K562 (cell line): ENCODE results near the gene ST7. TPM values are rescaled to one million over a fixed set of nuclear protein-coding genes. Genes with fewer than 3 reads are reported as not detected.

Source experiments
- AFF1 ChIP-seq, 2 experiments: fragments of 450-650 bp; IDR thresholded peaks; 2 replicates each; pipeline ENCODE4 v1.6.1; 2018; ENCODE audit warnings: mild to moderate bottlenecking in 2 of 2, low read depth in 1 of 2; ENCODE audit not compliant: partially characterized antibody in 2 of 2
- ARID1B ChIP-seq: fragments of 450-650 bp; IDR thresholded peaks from 2 replicates; pipeline ENCODE4 v1.6.1; 2016; ENCODE audit warnings: antibody characterized with exemption, mild to moderate bottlenecking, inconsistent platforms
- BCOR ChIP-seq: fragments of 450-650 bp; IDR thresholded peaks from 2 replicates; pipeline ENCODE4 v1.6.1; 2016
- DNMT1 ChIP-seq: fragments of 450-650 bp; IDR thresholded peaks from 2 replicates; pipeline ENCODE4 v1.6.1; 2016; ENCODE audit warnings: antibody characterized with exemption, mild to moderate bottlenecking
- LEF1 ChIP-seq: fragments of 450-650 bp; IDR thresholded peaks from 2 replicates; pipeline ENCODE4 v1.6.1; 2016; ENCODE audit warnings: mild to moderate bottlenecking
- ZBTB40 ChIP-seq, 2 experiments: fragments of 450-650 bp in 1 of 2; sonication (generic) in 1 of 2; formaldehyde crosslinking in 1 of 2; IDR thresholded peaks; 2 replicates each; pipeline versions ENCODE4 v1.7.1 to v1.9.0; 2016 to 2022; ENCODE audit warnings: inconsistent platforms in 1 of 2, mild to moderate bottlenecking in 1 of 2, missing genetic modification reagents in 1 of 2
- ZNF75A ChIP-seq: fragments of 450-650 bp; formaldehyde crosslinking; IDR thresholded peaks from 2 replicates; pipeline ENCODE4 v1.4.0; 2020; ENCODE audit warnings: mild to moderate bottlenecking
- polyA plus RNA-seq, 8 experiments: library from polyadenylated mRNA; depleted of rRNA in 4 of 8; stranded (reverse) in 5 of 8; unstranded in 3 of 8; fragments of >200 nt; fragmentation: Nextera tagmentation in 2 of 8; fragmentation: Illumina TruSeq in 1 of 8; extraction: Ambion mirVana in 2 of 8; extraction: Trizol in 1 of 8; gene quantifications; 2 replicates each; pipeline versions ENCODE4 v1.2.1 to v1.2.3, GENCODE V29; 2011 to 2014; ENCODE audit warnings: inconsistent platforms in 1 of 8, missing spikeins in 1 of 8
- total RNA-seq, 7 experiments: library from RNA; depleted of rRNA in 6 of 7; stranded (reverse); fragments of >200 nt in 6 of 7; fragmentation: Illumina TruSeq in 2 of 7; extraction: Trizol in 2 of 7; gene quantifications; 2 replicates each; pipeline versions ENCODE4 v1.2.1 to v1.2.3, GENCODE V29; 2011 to 2021; ENCODE audit warnings: low replicate concordance in 1 of 7
- TF ChIP-seq, protein P1 (sequence below): fragments of 250-450 bp; sonication (Bioruptor Pico); IDR thresholded peaks from 2 replicates; pipeline ENCODE4 v1.4.0; 2020; ENCODE audit warnings: mild to moderate bottlenecking
- TF ChIP-seq, protein P2 (sequence below): fragments of 250-450 bp; sonication (Bioruptor Pico); IDR thresholded peaks from 2 replicates; pipeline ENCODE4 v1.8.0; 2022; ENCODE audit warnings: inconsistent platforms, mild to moderate bottlenecking, moderate library complexity, borderline replicate concordance

The ST7 gene
- total and polyA plus RNA-seq, 9 of the 15 experiments (the other 6 are each of a cell fraction or from before 2014, with no cell fraction given): 23.9 to 56.3 (median 36.9) TPM

GRCh38 chr7:116953906-116954838 is 871 bp downstream of the ST7 start (continued):
- TF ChIP-seq, protein P1, sequence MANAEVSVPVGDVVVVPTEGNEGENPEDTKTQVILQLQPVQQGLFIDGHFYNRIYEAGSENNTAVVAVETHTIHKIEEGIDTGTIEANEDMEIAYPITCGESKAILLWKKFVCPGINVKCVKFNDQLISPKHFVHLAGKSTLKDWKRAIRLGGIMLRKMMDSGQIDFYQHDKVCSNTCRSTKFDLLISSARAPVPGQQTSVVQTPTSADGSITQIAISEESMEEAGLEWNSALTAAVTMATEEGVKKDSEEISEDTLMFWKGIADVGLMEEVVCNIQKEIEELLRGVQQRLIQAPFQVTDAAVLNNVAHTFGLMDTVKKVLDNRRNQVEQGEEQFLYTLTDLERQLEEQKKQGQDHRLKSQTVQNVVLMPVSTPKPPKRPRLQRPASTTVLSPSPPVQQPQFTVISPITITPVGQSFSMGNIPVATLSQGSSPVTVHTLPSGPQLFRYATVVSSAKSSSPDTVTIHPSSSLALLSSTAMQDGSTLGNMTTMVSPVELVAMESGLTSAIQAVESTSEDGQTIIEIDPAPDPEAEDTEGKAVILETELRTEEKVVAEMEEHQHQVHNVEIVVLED: no peak; the same call in none of the 2 replicates
- TF ChIP-seq AFF1 (IDR thresholded peaks at IDR 0.05; ENCODE audit: low read depth in 1 of 2, partially characterized antibody in 2 of 2) (peak; percentile 55 to 80), BCOR (0 out of 2 replicates have a peak, but pooled peaks have one; percentile 21), ZNF75A (CRISPR knock-in tag) (0 out of 2 replicates have a peak, but pooled peaks have one; percentile 0), ZBTB40 (IDR thresholded peaks at IDR 0.05) (peak; percentile 15), ZBTB40 (CRISPR knock-in tag; IDR thresholded peaks at IDR 0.05) (no peak), LEF1 (0 out of 2 replicates have a peak, but pooled peaks have one; percentile 43), DNMT1 (0 out of 2 replicates have a peak, but pooled peaks have one; percentile 47), ARID1B (peak; percentile 20; the same call in 1 of the 2 replicates)
- TF ChIP-seq, protein P2, sequence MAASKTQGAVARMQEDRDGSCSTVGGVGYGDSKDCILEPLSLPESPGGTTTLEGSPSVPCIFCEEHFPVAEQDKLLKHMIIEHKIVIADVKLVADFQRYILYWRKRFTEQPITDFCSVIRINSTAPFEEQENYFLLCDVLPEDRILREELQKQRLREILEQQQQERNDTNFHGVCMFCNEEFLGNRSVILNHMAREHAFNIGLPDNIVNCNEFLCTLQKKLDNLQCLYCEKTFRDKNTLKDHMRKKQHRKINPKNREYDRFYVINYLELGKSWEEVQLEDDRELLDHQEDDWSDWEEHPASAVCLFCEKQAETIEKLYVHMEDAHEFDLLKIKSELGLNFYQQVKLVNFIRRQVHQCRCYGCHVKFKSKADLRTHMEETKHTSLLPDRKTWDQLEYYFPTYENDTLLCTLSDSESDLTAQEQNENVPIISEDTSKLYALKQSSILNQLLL (CRISPR knock-in tag): no peak
